HepG2 (cell line): ENCODE results near the gene FOXR1. TPM values are rescaled to one million over a fixed set of nuclear protein-coding genes. Genes with fewer than 3 reads are reported as not detected.

ENCODE experiments used
- ATAC-seq: fragments of 200-7000 bp; cut with Tn5 transposase; 3 replicates; pipeline ENCODE4 v1.9.1; 2020; ENCODE audit warnings: mild to moderate bottlenecking, moderate library complexity
- BruUV-seq: library from RNA; stranded (reverse); fragments of 400-500 nt; replicated peaks from 2 replicates; lab custom pipeline; 2021; lab: Mats Ljungman, UMichigan
- CTCF ChIA-PET: fragments of 300-600 bp; formaldehyde crosslinking; extraction: SDS; loops from one replicate; lab custom pipeline; 2021; ENCODE audit warnings: low total read pairs, inconsistent platforms, low intra/inter-chr PET ratio; lab: Yijun Ruan, JAX
- POLR2A ChIA-PET: fragments of 350-600 bp; sonication (Branson Sonifier 250); formaldehyde crosslinking; loops from one replicate; lab custom pipeline; 2020; ENCODE audit warnings: antibody characterized with exemption, inconsistent platforms; lab: Yijun Ruan, JAX
- DNase-seq: peaks from one replicate; pipeline ENCODE4 v3.0.0-alpha.2; 2015; ENCODE audit warnings: low spot score
- FAIRE-seq: peaks from 3 replicates; lab custom pipeline; 2011; peaks lifted over from hg19 to GRCh38; lab: Jason Lieb, UNC
- H2AFZ ChIP-seq: one replicate; pipeline ENCODE4 v1.6.1; 2011; ENCODE audit warnings: low read length, inconsistent platforms
- H3K27ac ChIP-seq: fragments of 300-600 bp; 3 replicates; pipeline ENCODE4 v1.8.0; 2011; ENCODE audit warnings: mixed run types, mild to moderate bottlenecking, mixed read lengths, low read length, inconsistent platforms; ENCODE audit not compliant: insufficient read depth; ENCODE audit errors: extremely low read length
- H3K27me3 ChIP-seq, 2 experiments: fragments of 200-600 bp in 1 of 2; 2 replicates in 1 of 2; 3 replicates in 1 of 2; pipeline versions ENCODE4 v1.6.0 to v1.8.0; 2011; ENCODE audit warnings: low read length in 2 of 2, mild to moderate bottlenecking in 2 of 2, moderate library complexity in 2 of 2, inconsistent platforms in 1 of 2; ENCODE audit not compliant: insufficient read depth in 2 of 2, control insufficient read depth in 1 of 2
- H3K36me3 ChIP-seq, 2 experiments: fragments of 200-600 bp in 1 of 2; replicated peaks in 1 of 2; 2 replicates in 1 of 2; 3 replicates in 1 of 2; pipeline versions ENCODE4 v1.5.1 to v1.8.0; 2011; ENCODE audit warnings: low read length in 2 of 2, inconsistent platforms in 1 of 2; ENCODE audit not compliant: insufficient read depth in 2 of 2, control insufficient read depth in 1 of 2
- H3K4me1 ChIP-seq: 2 replicates; pipeline ENCODE4 v1.5.1; 2012; ENCODE audit warnings: low read length, inconsistent platforms; ENCODE audit not compliant: insufficient read depth
- H3K4me2 ChIP-seq: 2 replicates; pipeline ENCODE4 v1.6.0; 2011; ENCODE audit warnings: low read depth, low read length, inconsistent platforms
- H3K4me3 ChIP-seq, 3 experiments: fragments of 200-600 bp in 1 of 3; sonication (generic), shearing (Covaris generic) in 1 of 3; replicated peaks in 1 of 3; 2 replicates each; pipeline ENCODE4 v1.5.1; 2011 to 2016; ENCODE audit warnings: low read length in 3 of 3, inconsistent platforms in 2 of 3, low read depth in 2 of 3, mild to moderate bottlenecking in 2 of 3, control low read depth in 1 of 3, mixed read lengths in 1 of 3; ENCODE audit not compliant: insufficient read depth in 1 of 3
- H3K79me2 ChIP-seq: one replicate; pipeline ENCODE4 v1.6.1; 2011; ENCODE audit warnings: low read length, inconsistent platforms; ENCODE audit not compliant: insufficient read depth
- H3K9ac ChIP-seq: 2 replicates; pipeline ENCODE4 v1.6.0; 2011; ENCODE audit warnings: mild to moderate bottlenecking, low read depth, low read length, inconsistent platforms; ENCODE audit not compliant: insufficient read depth
- H3K9me3 ChIP-seq: 2 replicates; pipeline ENCODE4 v1.5.1; 2012; ENCODE audit warnings: mild to moderate bottlenecking, low read length
- H4K20me1 ChIP-seq: 2 replicates; pipeline ENCODE4 v1.6.0; 2011; ENCODE audit warnings: inconsistent platforms, mild to moderate bottlenecking, low read length, moderate library complexity; ENCODE audit not compliant: insufficient read depth
- GATAD2A ChIP-seq: IDR thresholded peaks from 2 replicates; pipeline ENCODE4 v1.6.1; 2016
- HBP1 ChIP-seq: IDR thresholded peaks from 2 replicates; pipeline ENCODE4 v1.6.1; 2016; ENCODE audit warnings: low read depth, control low read depth
- HCFC1 ChIP-seq: fragments of 150-350 bp; IDR thresholded peaks from 2 replicates; pipeline ENCODE4 v1.6.1; 2014; ENCODE audit warnings: low read depth, low read length
- SMAD1 ChIP-seq: sonication (generic); formaldehyde crosslinking; IDR thresholded peaks from 2 replicates; pipeline ENCODE4 v1.4.0; 2020; ENCODE audit warnings: missing genetic modification reagents, low read depth, mild to moderate bottlenecking, borderline replicate concordance
- TAF15 ChIP-seq: fragments of 200-400 bp; formaldehyde crosslinking; IDR thresholded peaks from one replicate; pipeline ENCODE4 v1.6.1; 2018; ENCODE audit warnings: mild to moderate bottlenecking, low read depth, low read length; ENCODE audit not compliant: poor library complexity, severe bottlenecking
- ZBTB44 ChIP-seq: sonication (generic); formaldehyde crosslinking; IDR thresholded peaks from 2 replicates; pipeline ENCODE4 v1.4.0; 2020; ENCODE audit warnings: missing genetic modification reagents
- ZNF292 ChIP-seq: sonication (generic); formaldehyde crosslinking; IDR thresholded peaks from 2 replicates; pipeline ENCODE4 v1.8.1; 2022; ENCODE audit warnings: mild to moderate bottlenecking, low read depth, missing genetic modification reagents, borderline replicate concordance
- ZNF768 ChIP-seq: sonication (generic); formaldehyde crosslinking; IDR thresholded peaks from 2 replicates; pipeline ENCODE4 v1.4.0; 2020; ENCODE audit warnings: missing genetic modification reagents
- ZNF891 ChIP-seq: sonication (generic); formaldehyde crosslinking; IDR thresholded peaks from 2 replicates; pipeline ENCODE4 v1.5.0; 2020; ENCODE audit warnings: mild to moderate bottlenecking, missing genetic modification reagents
- WGBS: methylation state at CpG from one replicate; pipeline ENCODE4 v1.1.6; 2017; ENCODE audit warnings: low lambda C conversion rate; 5-methylcytosine and 5-hydroxymethylcytosine counted together
- in situ Hi-C: cut with HindIII; loops from 2 replicates; pipeline ENCODE4 v1.10.0; 2017; ENCODE audit warnings: low pct_unique_long_range_greater_than_20kb; ENCODE audit not compliant: extremely low pct_ligation_motif_present
- intact Hi-C: fragments of 100-400 bp; cut with micrococcal nuclease; formaldehyde crosslinking; loops from one replicate; pipeline ENCODE4 v1.10.0; 2022; ENCODE audit not compliant: unreplicated experiment
- polyA plus RNA-seq, 8 experiments: library from polyadenylated mRNA; depleted of rRNA in 3 of 8; stranded (reverse) in 7 of 8; unstranded in 1 of 8; fragments of >200 nt; fragmentation: Illumina TruSeq in 4 of 8; extraction: Trizol in 4 of 8; gene quantifications; 2 replicates each; pipeline versions ENCODE4 v1.2.1 to v1.2.3, GENCODE V29; 2011 to 2016; ENCODE audit warnings: low read depth in 4 of 8, missing spikeins in 1 of 8, mixed read lengths in 1 of 8; ENCODE audit not compliant: insufficient read depth in 1 of 8
- total RNA-seq, 5 experiments: library from RNA; depleted of rRNA; stranded (reverse); fragments of >200 nt; fragmentation: Illumina TruSeq; extraction: Trizol; gene quantifications; 2 replicates each; pipeline ENCODE4 v1.2.3, GENCODE V29; 2016; ENCODE audit warnings: low read depth in 1 of 5
- TF ChIP-seq, protein P1 (sequence below): sonication (generic); formaldehyde crosslinking; IDR thresholded peaks from 2 replicates; pipeline ENCODE4 v1.9.0; 2022; ENCODE audit warnings: missing genetic modification reagents, mild to moderate bottlenecking, borderline replicate concordance
- TF ChIP-seq, protein P2 (sequence below): sonication (generic); formaldehyde crosslinking; IDR thresholded peaks from 2 replicates; pipeline ENCODE4 v1.4.0; 2020; ENCODE audit warnings: mild to moderate bottlenecking, low read depth, missing genetic modification reagents
- TF ChIP-seq, protein P3 (sequence below): sonication (generic); formaldehyde crosslinking; conservative IDR thresholded peaks from 2 replicates; pipeline ENCODE4 v1.8.0; 2022; ENCODE audit warnings: low read depth, missing genetic modification reagents

FOXR1 gene
- total and polyA plus RNA-seq, 2 of the 13 experiments (the other 11 are each of a cell fraction or from before 2014, with no cell fraction given) = not detected

DNA sequence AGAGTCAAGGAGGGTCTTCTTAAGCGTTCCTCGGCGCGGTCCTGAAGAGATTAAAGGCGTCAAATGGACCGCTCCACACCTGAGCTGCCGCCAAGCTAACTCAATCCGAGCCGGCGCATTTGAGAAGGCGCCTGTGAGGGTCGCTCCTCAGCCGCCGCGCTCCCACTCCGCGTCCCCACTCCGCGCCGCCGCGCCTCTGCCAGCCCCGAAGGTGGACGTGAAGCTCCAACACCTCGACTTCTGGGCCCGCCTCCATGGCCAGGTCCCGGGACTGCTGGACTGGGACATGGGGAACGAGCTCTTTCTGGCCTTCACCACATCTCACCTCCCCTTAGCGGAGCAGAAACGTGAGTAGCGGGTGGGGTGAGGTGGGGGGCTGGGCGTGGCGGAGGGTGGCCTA lies at the start of gene FOXR1 (continued):
- TF ChIP-seq ZBTB44 (CRISPR knock-in tag) (no peak), HCFC1 (no peak), ZNF891 (CRISPR knock-in tag) (no peak), ZNF292 (CRISPR knock-in tag) (no peak), HBP1 (CRISPR knock-in tag) (no peak), TAF15 (no peak)

DNA sequence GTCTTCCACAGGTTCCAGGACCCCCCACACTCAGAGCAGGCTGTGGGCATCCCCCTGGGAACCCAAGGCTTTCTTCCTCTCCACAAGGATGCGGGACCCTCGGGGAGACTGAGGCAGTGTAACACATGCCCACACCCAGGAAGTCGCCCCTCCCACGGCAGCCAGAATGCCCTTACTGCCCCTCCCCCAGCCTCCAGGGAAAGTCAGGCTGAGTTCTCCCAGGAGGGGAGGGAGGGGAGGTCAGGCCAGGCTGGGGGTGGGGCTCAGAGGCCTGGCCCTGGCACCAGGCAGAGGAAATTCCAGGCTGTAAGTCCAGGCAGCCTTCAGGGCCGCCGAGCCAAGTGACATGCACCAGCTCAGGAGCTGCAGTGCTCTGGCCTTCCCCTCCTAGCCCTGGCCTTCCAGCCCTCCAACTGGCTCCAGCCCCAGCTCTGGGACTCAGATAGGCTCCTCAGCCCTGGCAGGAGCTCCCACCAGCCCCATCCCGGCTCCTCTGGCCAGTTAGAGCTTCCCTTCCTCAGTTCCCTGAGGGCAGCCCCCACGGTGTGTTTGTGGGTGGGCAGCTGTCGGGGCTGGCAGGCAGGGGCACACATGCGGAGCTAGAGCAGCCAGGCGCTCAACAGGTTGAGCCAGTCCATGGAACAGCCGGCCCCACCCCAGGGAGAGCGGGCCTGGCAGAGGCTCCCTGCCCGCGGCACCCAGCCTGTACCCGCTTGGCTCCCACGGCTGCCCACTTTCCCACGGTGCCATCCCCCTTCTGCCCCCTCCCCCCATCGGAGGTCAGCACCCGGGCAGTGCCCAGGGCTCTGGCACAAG lies 49.4 kb upstream of the FOXR1 start:
- DNase-seq = peak; percentile 80
- peak overlapping the region; percentile 94 for H3K4me2 ChIP-seq
- peak; percentile 81 for FAIRE-seq
- intact Hi-C loops = loop anchor here (1.0 kb wide), 1 partner anchor 11 kb away; no protein-coding TSS in a partner anchor
- ATAC-seq = peak; percentile 40
- H3K79me2 ChIP-seq = peaks cover 44% of the 10 kb centered on the region
- no peaks in the 10 kb centered on the region; a peak in 1 of 5 replicates for H3K27me3 ChIP-seq
- 0% methylated on average over 2 of the region's 20 CpGs for WGBS
- POLR2A ChIA-PET = interaction anchor here (0.7 to 2.9 kb wide), 4 partner anchors 14 to 131 kb away, joined by 3 to 14 read pairs (median 4); partner anchors contain the start of genes DDX6, RPS25 and TRAPPC4
- CTCF ChIA-PET = interaction anchor here (9.8 kb wide), 1 partner anchor 14 kb away, joined by 188 read pairs; no protein-coding TSS in a partner anchor
- H3K27ac ChIP-seq = peak overlapping the region; percentile 88
- no peak overlapping the region for H2AFZ ChIP-seq
- peak overlapping the region; percentile 75 for H3K9ac ChIP-seq
- no peaks in the 10 kb centered on the region for H3K36me3 ChIP-seq
- H3K9me3 ChIP-seq = no peaks in the 10 kb centered on the region
- in situ Hi-C loops = no loop called here
- H4K20me1 ChIP-seq = no peaks in the 10 kb centered on the region
- peak overlapping the region; percentile 87 to 97 (median 90) for H3K4me3 ChIP-seq
- BruUV-seq = no TSS peak
- peaks cover 83% of the 10 kb centered on the region for H3K4me1 ChIP-seq
- TF ChIP-seq, protein P1, sequence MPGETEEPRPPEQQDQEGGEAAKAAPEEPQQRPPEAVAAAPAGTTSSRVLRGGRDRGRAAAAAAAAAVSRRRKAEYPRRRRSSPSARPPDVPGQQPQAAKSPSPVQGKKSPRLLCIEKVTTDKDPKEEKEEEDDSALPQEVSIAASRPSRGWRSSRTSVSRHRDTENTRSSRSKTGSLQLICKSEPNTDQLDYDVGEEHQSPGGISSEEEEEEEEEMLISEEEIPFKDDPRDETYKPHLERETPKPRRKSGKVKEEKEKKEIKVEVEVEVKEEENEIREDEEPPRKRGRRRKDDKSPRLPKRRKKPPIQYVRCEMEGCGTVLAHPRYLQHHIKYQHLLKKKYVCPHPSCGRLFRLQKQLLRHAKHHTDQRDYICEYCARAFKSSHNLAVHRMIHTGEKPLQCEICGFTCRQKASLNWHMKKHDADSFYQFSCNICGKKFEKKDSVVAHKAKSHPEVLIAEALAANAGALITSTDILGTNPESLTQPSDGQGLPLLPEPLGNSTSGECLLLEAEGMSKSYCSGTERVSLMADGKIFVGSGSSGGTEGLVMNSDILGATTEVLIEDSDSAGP (CRISPR knock-in tag) = peak; percentile 9; the same call in 1 of the 2 replicates
- TF ChIP-seq GATAD2A (CRISPR knock-in tag) (peak; percentile 66; the same call in 1 of the 2 replicates), ZNF768 (CRISPR knock-in tag) (peak; percentile 36; the same call in 1 of the 2 replicates), SMAD1 (CRISPR knock-in tag) (0 out of 2 replicates have a peak, but pooled peaks have one; percentile 2)
- TF ChIP-seq, protein P2, sequence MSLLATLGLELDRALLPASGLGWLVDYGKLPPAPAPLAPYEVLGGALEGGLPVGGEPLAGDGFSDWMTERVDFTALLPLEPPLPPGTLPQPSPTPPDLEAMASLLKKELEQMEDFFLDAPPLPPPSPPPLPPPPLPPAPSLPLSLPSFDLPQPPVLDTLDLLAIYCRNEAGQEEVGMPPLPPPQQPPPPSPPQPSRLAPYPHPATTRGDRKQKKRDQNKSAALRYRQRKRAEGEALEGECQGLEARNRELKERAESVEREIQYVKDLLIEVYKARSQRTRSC (CRISPR knock-in tag) = no peak
- TF ChIP-seq, protein P3, sequence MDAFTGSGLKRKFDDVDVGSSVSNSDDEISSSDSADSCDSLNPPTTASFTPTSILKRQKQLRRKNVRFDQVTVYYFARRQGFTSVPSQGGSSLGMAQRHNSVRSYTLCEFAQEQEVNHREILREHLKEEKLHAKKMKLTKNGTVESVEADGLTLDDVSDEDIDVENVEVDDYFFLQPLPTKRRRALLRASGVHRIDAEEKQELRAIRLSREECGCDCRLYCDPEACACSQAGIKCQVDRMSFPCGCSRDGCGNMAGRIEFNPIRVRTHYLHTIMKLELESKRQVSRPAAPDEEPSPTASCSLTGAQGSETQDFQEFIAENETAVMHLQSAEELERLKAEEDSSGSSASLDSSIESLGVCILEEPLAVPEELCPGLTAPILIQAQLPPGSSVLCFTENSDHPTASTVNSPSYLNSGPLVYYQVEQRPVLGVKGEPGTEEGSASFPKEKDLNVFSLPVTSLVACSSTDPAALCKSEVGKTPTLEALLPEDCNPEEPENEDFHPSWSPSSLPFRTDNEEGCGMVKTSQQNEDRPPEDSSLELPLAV = no peak
